22Rv1 (cell line): Measurements from ENCODE around the gene ZNF407.

Experiments used
- H3K27ac ChIP-seq: fragments of 450-650 bp; 2 replicates; pipeline ENCODE4 v1.5.1; 2017
- ZFX ChIP-seq: fragments of 450-650 bp; IDR thresholded peaks from 2 replicates; pipeline ENCODE4 v1.6.1; 2017; ENCODE audit warnings: antibody characterized with exemption, borderline replicate concordance
- TF ChIP-seq, protein P1 (sequence below): fragments of 450-650 bp; IDR thresholded peaks from 2 replicates; pipeline ENCODE4 v1.5.1; 2017; ENCODE audit warnings: mild to moderate bottlenecking

Gene ZNF407

DNA sequence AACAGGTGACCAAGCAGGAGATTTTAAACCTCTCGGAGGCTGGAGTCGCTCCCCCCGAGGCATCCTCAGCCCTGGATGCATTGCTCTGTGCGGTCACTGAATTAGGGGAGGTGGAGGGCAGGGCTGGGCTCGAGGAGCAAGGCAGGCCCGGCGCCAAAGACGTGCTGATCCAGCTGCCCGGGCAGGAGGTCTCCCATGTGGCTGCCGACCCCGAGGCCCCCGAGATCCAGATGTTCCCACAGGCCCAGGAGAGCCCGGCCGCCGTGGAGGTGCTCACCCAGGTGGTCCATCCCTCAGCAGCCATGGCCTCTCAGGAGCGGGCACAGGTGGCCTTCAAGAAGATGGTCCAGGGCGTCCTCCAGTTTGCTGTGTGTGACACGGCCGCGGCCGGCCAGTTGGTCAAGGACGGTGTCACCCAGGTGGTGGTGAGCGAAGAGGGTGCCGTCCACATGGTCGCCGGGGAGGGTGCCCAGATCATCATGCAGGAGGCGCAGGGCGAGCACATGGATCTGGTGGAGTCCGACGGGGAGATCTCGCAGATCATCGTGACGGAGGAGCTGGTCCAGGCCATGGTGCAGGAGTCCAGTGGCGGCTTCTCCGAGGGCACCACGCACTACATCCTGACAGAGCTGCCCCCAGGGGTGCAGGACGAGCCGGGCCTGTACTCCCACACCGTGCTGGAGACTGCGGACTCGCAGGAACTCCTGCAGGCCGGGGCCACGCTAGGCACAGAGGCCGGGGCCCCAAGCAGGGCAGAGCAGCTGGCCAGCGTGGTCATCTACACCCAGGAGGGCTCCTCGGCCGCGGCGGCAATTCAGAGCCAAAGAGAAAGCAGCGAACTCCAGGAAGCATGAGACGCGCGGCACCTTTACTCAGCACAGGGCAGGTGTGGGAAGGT, 466.2 kb downstream of the ZNF407 start:
- no peak for TF ChIP-seq ZFX
- TF ChIP-seq, protein P1, sequence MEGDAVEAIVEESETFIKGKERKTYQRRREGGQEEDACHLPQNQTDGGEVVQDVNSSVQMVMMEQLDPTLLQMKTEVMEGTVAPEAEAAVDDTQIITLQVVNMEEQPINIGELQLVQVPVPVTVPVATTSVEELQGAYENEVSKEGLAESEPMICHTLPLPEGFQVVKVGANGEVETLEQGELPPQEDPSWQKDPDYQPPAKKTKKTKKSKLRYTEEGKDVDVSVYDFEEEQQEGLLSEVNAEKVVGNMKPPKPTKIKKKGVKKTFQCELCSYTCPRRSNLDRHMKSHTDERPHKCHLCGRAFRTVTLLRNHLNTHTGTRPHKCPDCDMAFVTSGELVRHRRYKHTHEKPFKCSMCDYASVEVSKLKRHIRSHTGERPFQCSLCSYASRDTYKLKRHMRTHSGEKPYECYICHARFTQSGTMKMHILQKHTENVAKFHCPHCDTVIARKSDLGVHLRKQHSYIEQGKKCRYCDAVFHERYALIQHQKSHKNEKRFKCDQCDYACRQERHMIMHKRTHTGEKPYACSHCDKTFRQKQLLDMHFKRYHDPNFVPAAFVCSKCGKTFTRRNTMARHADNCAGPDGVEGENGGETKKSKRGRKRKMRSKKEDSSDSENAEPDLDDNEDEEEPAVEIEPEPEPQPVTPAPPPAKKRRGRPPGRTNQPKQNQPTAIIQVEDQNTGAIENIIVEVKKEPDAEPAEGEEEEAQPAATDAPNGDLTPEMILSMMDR, result no peak
- no peak overlapping the region for H3K27ac ChIP-seq

DNA sequence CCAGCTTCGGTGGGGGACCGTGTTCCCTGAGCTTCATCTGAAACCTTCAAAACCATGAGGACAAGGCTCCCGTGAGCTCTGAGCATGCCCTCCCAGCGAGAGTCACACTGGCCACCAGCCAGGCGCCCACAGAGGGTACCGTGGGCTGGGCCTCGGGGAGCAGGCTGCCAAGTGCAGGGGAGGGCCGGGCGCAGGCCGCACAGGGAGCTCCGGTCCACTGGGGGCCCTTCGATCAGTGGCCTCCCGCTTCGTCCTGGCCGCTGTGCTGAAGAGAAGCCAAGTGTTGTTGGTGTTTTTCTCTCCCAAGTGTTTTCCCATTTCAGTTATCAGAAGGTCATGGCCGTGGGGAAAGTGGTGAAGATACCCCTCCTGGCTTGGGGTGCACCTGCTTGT, 466.8 kb downstream of the ZNF407 start:
- TF ChIP-seq ZFX, result no peak
- TF ChIP-seq, protein P1, result no peak
- H3K27ac ChIP-seq, result no peak overlapping the region

DNA sequence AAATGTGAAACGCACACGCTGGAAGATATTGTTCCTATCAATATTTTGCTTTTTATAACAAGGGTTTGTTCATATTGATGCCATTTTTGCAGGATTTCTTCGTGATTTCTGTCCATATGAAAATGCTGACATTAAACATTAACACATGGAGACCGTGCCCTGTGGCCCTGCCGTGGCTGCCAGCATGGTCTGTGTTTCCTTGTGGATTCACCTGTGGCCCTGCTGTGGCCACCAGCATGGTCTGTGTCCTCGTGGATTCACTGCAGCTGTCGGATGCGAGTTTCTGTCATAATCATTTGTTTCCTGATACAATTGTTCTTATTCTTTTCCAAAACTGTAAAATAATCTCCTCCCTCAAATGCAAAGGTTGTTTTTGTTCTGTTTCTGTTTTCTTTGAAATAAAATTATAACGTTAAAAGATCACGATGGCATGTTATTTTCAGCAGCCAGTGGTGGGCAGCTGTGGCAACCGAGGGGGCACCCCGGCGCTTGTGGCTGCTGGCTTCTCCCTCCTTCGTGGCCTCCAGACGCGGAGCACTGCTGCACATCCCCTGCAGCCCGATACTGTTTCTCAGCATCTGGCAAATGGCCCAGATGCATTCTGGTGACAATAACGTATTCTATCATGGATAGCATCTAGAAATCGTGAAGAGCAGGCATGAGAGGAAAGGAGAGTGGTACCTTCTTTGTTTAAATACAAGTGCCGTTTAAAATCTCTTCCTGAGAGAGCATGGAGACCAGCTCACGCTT, 467.8 kb downstream of the ZNF407 start:
- TF ChIP-seq, protein P1, result no peak
- TF ChIP-seq ZFX, result no peak

DNA sequence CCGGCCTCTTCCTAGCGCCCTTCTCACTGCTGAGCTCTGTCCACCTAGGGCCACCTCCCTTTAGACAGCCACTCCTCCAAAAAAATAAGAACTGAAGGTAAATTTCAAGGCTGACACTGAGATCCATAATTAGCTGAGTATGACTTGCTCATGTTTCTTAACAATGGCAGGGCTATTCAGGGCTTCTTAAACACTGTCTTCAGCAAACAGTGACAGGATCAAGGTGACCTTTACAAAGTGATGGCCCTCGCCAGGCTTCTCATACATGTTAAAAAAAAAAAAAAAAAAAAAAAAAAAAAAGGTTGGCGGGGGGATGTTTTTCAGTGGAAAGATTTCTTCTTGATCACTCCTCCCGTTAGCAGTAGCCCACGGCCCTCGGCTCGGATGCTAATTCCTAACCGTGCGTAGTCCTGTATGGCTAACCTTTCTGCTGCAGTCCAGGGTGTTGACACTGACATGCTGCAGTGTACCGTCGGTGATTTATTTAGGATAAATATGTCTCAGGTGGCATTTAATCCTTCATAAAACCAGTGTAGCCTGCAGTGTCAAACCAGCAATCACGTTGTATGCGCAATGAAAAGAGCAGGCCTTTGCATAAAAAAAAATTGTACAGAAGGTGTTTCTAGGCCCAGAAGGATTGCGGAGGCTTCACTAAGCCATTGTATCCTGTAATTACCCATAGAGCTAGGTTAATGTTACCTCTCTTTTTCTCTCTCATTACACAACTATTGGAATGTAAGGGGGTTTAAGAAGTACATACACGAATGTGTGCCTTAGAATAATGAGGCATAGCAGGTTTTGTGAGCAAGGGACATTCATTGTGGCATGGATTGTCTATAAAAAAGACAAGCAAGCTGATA, 468.6 kb downstream of the ZNF407 start:
- no peak for TF ChIP-seq ZFX
- TF ChIP-seq, protein P1, result no peak
- H3K27ac ChIP-seq, result no peak overlapping the region

More for the DNA sequence above, 467.8 kb downstream of the ZNF407 start:
- H3K27ac ChIP-seq, result no peak overlapping the region

DNA sequence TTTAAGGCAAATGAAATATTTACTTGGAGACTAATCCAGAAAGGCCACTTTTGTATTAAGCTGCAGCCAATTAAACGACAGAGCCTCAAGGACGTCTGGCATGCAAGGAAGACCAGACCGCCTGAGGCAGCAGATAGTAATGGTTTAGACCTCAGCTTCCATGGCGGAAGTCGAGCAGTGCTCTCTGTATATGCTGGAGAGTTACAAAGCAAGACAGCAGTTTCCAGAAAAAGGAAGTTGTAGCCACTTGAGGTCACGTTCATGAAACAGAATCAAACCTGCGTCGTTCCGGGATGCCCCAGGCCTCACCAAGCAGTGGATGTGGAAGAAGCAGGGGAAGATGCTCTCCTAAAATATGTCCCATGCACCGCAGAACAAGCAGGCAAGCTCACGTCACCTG, 469.3 kb downstream of the ZNF407 start:
- no peak for TF ChIP-seq ZFX
- TF ChIP-seq, protein P1, result no peak
- no peak overlapping the region for H3K27ac ChIP-seq

DNA sequence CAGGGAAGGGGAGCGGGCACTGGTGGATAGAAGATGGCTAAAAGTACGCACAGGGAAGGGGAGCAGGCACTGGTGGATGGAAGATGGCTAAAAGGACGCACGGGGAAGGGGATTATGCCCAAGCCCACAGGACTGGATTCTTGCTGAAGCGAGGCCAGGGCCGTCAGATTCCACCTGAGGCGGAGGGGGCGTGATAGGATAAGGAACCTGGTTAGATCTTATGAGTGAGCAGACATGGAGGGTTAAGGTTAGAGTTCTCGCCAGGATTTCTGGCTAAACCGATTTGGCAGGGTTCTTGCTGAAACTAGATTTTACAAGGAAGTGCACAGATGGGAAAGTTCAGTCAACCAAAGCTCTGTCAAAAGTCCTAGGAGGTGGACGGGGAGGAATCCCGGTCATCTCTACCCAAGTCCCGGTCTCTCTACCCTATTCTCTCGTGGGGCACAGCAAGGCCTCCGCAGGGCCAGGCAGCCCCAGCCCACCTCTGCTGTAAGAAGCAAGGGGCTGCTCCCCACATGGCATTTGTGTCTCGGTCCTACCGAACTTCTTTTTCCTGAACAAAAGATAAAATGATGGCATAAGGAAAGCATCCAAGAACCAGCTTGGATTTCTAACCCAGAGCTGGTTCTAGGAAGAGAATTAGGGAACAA, 470.5 kb downstream of the ZNF407 start:
- no peak overlapping the region for H3K27ac ChIP-seq
- TF ChIP-seq ZFX, result no peak
- TF ChIP-seq, protein P1, result no peak
